Measurements from ENCODE around the gene ERCC2. TPM values are rescaled to one million over a fixed set of nuclear protein-coding genes. Genes with fewer than 3 reads are reported as not detected.
"Not testable (repeated sequence)": the region's sequence is repeated elsewhere in the genome, so short reads cannot be mapped to it uniquely, and the experiment has no call there.

Gene ERCC2
- total RNA-seq, 1 donor from 2014 or later, result 5.7 TPM

GRCh38 chr19:45354241-45354842 is 16.0 kb downstream of the ERCC2 start:
- no peak for DNase-seq

DNA sequence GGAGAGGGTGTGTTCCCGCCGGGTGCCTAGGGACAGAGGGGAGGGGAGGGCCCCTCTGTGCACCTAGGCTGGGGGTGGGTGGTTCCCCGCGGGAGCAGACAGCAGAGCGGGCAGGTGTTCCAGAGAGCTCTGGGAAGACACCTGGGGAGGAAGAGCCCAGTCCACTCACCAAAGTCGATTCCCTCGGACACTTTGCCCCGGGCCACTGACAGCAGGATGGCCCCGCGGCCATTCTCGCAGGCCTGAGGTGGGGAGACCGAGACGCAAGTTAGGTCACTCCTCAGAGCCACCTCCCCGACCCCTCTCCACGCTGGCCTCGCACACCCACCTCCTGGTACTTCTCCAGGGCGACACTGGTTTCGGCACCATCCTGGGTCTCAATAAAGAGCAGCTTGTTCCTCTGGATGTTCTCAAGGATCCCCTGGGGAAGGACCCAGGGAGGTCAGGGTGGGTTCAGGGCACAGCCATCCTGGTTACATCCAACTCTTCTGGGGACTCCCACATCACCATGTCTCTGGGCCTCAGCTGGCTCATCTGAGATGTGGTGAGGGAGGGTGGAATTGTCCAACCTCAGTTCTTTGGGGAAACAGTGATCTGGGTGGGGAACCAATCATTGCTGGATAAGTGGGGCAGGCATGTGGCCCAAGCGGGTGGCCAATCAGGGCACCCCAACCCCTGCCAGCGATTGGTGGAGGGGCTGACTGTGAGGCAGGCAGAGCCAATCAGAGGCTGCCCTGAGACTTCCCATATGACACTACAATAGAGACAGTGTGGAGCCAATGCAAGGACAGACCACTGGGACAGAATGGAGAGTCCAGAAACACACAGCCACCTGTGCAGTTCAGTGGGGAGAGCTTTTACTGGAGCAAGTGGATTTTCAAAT is 17.2 kb downstream of the ERCC2 start:
- no peak for DNase-seq

- DNase-seq, result no peak
Observed at GRCh38 chr19:45352471-45352870, 17.9 kb downstream of the ERCC2 start.

DNA sequence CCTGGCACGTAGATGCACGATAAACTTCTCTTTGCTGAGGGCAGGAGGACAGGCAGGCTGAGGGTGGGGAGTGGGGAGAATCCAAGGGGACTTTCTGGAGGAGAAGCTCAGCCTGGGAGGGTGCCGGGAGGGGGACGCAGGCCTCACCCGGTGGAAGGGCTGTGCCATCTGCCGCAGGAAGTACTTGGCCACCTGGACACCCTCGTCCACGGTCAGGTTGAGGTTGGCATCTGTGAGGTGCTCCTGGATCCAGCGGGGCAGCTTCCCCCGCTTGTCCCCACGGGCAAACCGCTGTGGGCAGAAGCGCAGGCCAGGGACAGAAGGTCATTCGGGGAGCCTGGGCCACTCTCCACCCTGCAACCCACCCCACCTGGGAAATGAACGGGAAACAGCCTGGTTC is 18.3 kb downstream of the ERCC2 start:
- DNase-seq, result no peak

GRCh38 chr19:45351401-45351952 is 18.9 kb downstream of the ERCC2 start:
- DNase-seq, result no peak

- no peak for DNase-seq
Observed at GRCh38 chr19:45350477-45351058, 19.8 kb downstream of the ERCC2 start.

DNA sequence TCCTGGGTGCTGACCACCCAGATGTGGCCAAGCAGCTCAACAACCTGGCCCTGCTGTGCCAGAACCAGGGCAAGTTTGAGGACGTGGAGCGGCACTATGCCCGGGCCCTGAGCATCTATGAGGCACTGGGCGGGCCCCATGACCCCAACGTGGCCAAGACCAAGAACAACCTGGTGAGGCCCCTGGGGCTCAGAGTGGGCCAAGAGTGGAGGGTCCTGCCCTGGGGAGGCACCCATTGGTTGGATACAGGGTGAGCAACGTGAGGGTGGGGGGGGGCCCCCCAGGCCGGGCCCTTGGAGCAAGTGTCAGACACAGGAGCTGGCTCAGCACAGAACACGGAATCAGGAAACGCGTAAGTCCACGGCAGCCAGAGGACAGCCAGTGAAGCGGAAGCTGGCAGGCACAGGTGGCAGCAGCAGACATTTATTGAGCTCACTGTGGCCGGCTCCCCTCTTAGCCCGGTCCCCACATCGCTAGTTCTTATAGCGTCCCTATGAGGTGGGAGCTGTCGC is 20.9 kb downstream of the ERCC2 start:
- DNase-seq, result no peak

DNA sequence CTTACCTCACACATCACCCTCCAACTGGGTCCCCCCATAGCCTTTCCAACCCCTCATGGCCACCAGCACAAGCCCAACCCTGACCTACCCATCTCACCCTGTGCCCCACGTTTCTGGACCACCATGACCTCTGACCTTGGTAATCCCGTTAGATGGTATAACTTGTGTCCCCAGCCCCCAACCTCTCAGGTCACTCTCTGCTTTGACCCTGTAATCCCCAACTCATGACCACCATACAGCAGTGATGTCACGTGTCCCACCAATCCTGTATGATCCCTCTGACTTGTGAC is 21.3 kb downstream of the ERCC2 start:
- DNase-seq, result no peak

GRCh38 chr19:45348367-45349125 is 21.8 kb downstream of the ERCC2 start:
- no peak for DNase-seq

DNA sequence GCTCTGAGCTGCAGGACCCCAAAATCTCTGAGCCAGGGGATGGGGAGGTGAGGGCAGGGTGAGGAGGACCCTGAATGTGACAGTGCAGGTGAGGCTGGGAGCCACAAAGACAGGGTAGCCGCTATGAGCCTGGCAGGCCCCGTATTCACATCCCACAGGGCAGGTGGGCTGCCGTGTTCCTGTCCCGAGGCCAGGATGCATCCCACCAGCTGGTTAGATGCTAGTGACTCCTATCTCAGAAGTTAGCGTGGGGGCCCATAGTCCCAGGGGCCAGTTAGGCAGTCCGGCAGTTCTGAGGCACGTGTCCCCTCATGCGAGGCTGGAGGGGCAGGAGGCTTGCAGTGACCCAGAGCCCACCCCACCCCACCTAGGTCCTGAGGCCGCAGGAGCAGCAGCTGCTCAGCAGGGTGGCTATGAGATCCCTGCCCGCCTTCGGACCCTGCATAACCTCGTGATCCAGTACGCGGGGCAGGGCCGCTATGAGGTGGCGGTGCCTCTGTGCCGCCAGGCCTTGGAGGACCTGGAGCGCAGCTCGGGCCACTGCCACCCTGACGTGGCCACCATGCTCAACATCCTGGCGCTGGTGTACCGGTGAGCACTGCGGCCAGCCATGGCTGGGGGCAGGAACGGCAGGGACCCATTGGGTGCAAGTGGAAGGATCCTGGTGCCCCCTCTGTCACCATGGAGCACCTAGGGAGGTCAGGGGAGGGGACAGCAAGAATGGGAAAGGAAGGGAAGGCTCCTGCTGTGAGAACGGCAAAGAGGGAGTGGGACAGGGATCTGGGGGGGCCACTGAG is 22.6 kb downstream of the ERCC2 start:
- DNase-seq, result no peak

DNA sequence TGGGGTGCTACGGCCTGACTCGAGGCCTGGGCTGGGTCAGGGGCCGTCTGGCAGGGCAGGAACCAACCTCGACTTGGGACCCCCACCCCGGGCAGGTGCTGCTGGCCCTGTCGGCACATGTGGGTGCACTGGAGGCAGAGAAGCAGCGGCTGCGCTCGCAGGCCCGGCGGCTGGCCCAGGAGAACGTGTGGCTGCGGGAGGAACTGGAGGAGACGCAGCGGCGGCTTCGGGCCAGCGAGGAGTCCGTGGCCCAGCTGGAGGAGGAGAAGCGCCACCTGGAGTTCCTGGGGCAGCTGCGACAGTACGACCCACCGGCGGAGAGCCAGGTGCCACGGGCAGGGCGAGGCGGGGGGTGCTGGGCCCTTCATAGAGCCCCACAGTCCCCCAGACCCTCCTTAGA is 23.9 kb downstream of the ERCC2 start:
- DNase-seq, result no peak

GRCh38 chr19:45345506-45345860 is 24.9 kb downstream of the ERCC2 start:
- DNase-seq, result no peak

DNA sequence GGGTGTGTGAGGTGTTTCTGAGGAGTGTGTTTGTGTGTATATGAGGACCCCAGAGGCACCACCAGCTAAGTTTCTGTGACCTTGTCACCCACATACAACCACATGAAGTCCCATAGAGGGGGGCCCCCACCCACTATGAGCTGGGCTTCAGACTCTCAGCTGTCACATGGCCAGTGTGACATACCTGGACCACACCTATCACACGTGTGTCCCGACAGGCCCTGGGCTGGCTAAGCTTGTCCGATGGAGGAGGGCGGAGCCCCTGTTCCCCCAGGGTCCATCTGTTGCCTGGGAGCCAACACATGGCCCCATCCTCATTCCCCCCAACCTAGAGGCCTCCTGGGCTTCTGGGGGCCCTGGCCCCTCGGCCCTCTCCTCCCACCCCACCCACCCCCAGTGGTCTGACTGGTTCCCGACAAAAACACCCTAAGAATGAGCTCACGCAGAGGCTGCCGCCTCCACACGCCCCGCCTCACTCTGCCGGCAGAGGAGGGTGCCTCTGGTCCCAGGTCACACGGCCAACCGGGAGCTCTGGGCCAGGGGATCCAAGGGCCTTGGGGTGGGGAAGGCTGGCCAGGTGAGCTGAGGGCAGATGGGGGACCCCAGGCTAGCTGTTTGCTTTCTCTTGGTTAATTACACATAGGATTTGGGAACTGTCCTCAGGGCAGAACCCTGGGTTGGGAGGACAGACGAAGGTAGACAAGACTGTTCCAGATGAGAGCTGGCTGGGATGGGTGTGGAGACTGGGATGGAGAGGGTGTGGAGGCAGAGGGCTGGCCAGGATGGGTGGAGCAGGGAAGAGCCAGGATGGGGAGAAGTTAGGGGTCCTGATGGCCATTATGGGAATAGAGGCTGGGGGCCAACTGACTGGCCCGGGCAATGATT is 25.5 kb downstream of the ERCC2 start:
- no peak for DNase-seq

DNA sequence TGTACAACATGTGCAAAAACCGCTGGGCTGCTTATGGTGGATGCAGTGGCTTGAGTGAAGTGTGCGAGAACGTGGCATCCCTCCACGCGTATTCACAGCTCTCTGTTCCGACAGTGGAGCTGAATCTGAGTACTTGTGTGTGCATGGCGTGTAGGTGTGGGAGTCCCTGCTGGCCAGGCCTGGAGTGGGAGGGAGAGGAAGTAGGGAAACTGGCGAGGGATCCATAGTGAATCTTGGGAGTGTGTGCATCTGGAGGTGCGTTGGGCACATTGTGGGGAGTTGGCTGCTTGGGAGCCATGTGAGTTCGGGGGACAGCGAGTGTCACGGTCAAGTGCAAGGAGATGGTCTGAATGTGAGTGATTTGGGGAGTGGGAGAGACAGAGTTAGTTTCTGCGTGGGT is 27.5 kb downstream of the ERCC2 start:
- no peak for DNase-seq

DNA sequence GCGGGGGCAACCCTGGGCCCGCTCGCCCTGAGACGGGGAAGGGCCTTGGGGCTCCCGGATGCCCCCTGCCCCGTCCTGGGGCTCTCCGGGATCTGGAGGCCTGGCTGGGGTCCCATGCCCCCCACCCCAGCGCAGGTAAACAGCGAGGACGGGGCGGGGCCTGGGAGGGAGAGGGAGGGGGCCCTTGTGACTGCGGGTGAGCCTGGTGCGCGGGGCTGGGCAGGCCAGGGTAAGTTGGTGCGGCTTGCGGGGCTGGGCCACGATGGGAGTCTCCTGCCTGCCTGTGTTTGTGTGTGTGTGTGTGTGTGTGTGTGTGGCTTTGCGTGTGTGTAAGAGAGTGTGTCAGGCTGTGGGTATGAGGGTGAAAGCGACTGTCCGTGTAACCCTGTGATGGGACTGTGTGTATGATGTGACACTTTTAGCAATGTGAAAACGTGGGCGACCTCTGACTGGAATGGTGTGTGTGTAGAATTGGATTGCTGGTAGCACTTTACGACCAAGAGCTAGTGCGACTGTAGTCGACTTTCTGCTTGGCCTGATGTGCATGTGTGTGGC is 29.4 kb downstream of the ERCC2 start:
- DNase-seq, result no peak

- DNase-seq, result no peak
Observed at GRCh38 chr19:45340232-45340898, 30.0 kb downstream of the ERCC2 start, which contains the start of gene KLC3. TSS of gene KLC3 (plus strand) at chr19:45340750. CDS start at chr19:45345542, 4,792 bp downstream.

- no peak for DNase-seq
Observed at GRCh38 chr19:45339629-45340028, 30.7 kb downstream of the ERCC2 start.

GRCh38 chr19:45336696-45337251 is 33.6 kb downstream of the ERCC2 start:
- no peak for DNase-seq

- DNase-seq, result not testable (repeated sequence)
Observed at GRCh38 chr19:45334881-45335280, 35.5 kb downstream of the ERCC2 start.
